GM12878 (cell line): Measurements from ENCODE around the gene SRGAP1. TPM values are rescaled to one million over a fixed set of nuclear protein-coding genes. Genes with fewer than 3 reads are reported as not detected.

ENCODE experiments used
- ATAC-seq: fragments of 200-7000 bp; cut with Tn5 transposase; 3 replicates; pipeline ENCODE4 v1.9.1; 2020; ENCODE audit warnings: mild to moderate bottlenecking, moderate library complexity
- BruUV-seq: library from RNA; stranded (reverse); fragments of 400-500 nt; replicated peaks from 2 replicates; lab custom pipeline; 2021; lab: Mats Ljungman, UMichigan
- CTCF ChIA-PET: fragments of 300-600 bp; sonication (Branson Sonifier 250); formaldehyde crosslinking; extraction: SDS; loops from one replicate; lab custom pipeline; 2021; ENCODE audit warnings: inconsistent platforms; lab: Yijun Ruan, JAX
- POLR2A ChIA-PET: fragments of 350-600 bp; formaldehyde crosslinking; extraction: SDS; loops from one replicate; lab custom pipeline; 2021; ENCODE audit warnings: inconsistent platforms; lab: Charles Lee
- RAD21 ChIA-PET: fragments of 300-600 bp; sonication (Branson Sonifier 250); formaldehyde crosslinking; loops from one replicate; lab custom pipeline; 2023; ENCODE audit warnings: antibody characterized with exemption; ENCODE audit not compliant: unreplicated experiment; lab: Charles Lee
- SMC1A ChIA-PET: fragments of 300-600 bp; sonication (Branson Sonifier 250); formaldehyde crosslinking; loops from one replicate; lab custom pipeline; 2023; ENCODE audit not compliant: unreplicated experiment, uncharacterized antibody; lab: Charles Lee
- DNase-seq: peaks from one replicate; pipeline ENCODE4 v3.0.0-alpha.2; 2011; ENCODE audit warnings: low read depth, low spot score
- FAIRE-seq: peaks from 3 replicates; lab custom pipeline; 2011; peaks lifted over from hg19 to GRCh38; lab: Jason Lieb, UNC
- H2AFZ ChIP-seq: 2 replicates; pipeline ENCODE4 v1.6.0; 2011; ENCODE audit warnings: low read depth, low read length, control low read depth; ENCODE audit not compliant: control insufficient read depth
- H3K27ac ChIP-seq: 2 replicates; pipeline ENCODE4 v1.5.1; 2011; ENCODE audit warnings: control low read depth; ENCODE audit not compliant: control insufficient read depth, insufficient read depth
- H3K27me3 ChIP-seq, 2 experiments: replicated peaks in 1 of 2; 2 replicates each; pipeline versions ENCODE4 v1.6.0 to v1.6.1; 2011; ENCODE audit warnings: low read length in 1 of 2; ENCODE audit not compliant: control insufficient read depth in 2 of 2, insufficient read depth in 2 of 2
- H3K36me3 ChIP-seq, 2 experiments: 2 replicates each; pipeline ENCODE4 v1.5.1; 2011; ENCODE audit warnings: low read length in 1 of 2; ENCODE audit not compliant: control insufficient read depth in 2 of 2, insufficient read depth in 2 of 2
- H3K4me1 ChIP-seq: 2 replicates; pipeline ENCODE4 v1.6.1; 2011; ENCODE audit warnings: mild to moderate bottlenecking, low read length, moderate library complexity, mixed read lengths; ENCODE audit not compliant: control insufficient read depth, insufficient read depth
- H3K4me2 ChIP-seq: 2 replicates; pipeline ENCODE4 v1.6.0; 2011; ENCODE audit warnings: control low read depth; ENCODE audit not compliant: control insufficient read depth, insufficient read depth
- H3K4me3 ChIP-seq: fragments of 200-600 bp; sonication (generic); 2 replicates; pipeline ENCODE4 v1.5.1; 2016
- H3K79me2 ChIP-seq: 2 replicates; pipeline ENCODE4 v1.6.0; 2011; ENCODE audit warnings: low read length; ENCODE audit not compliant: control insufficient read depth, insufficient read depth
- H3K9ac ChIP-seq: 2 replicates; pipeline ENCODE4 v1.8.0; 2011; ENCODE audit warnings: low read length, control low read depth, mixed read lengths; ENCODE audit not compliant: control insufficient read depth, insufficient read depth
- H3K9me3 ChIP-seq: replicated peaks from 3 replicates; pipeline ENCODE4 v1.5.1; 2011; ENCODE audit warnings: mild to moderate bottlenecking, low read length; ENCODE audit not compliant: control insufficient read depth, insufficient read depth
- H4K20me1 ChIP-seq: 2 replicates; pipeline ENCODE4 v1.6.0; 2011; ENCODE audit not compliant: control insufficient read depth, insufficient read depth
- BACH1 ChIP-seq: fragments of 450-650 bp; IDR thresholded peaks from 2 replicates; pipeline ENCODE4 v1.6.1; 2017; ENCODE audit warnings: mild to moderate bottlenecking, borderline replicate concordance
- BHLHE40 ChIP-seq, 2 experiments: fragments of 450-650 bp in 1 of 2; IDR thresholded peaks; 2 replicates each; pipeline ENCODE4 v1.6.1; 2011 to 2017; ENCODE audit warnings: low read depth in 2 of 2, borderline replicate concordance in 1 of 2, improper control_type of control experiment in 1 of 2, low read length in 1 of 2, mild to moderate bottlenecking in 1 of 2
- CBX3 ChIP-seq: fragments of 200-600 bp; sonication (generic); IDR thresholded peaks from 2 replicates; pipeline ENCODE4 v1.6.1; 2016; ENCODE audit warnings: low read depth, borderline replicate concordance
- IRF5 ChIP-seq: fragments of 450-650 bp; IDR thresholded peaks from 2 replicates; pipeline ENCODE4 v1.6.1; 2017; ENCODE audit warnings: borderline replicate concordance
- KLF5 ChIP-seq: fragments of 450-650 bp; IDR thresholded peaks from 2 replicates; pipeline ENCODE4 v1.6.1; 2014; ENCODE audit warnings: mild to moderate bottlenecking; ENCODE audit not compliant: partially characterized antibody
- NR2C1 ChIP-seq: fragments of 450-650 bp; IDR thresholded peaks from 2 replicates; pipeline ENCODE4 v1.6.1; 2017; ENCODE audit warnings: antibody characterized with exemption, mild to moderate bottlenecking, moderate library complexity
- RAD21 ChIP-seq: IDR thresholded peaks from 2 replicates; pipeline ENCODE4 v1.6.1; 2011; ENCODE audit warnings: mild to moderate bottlenecking, low read depth, low read length, moderate library complexity; ENCODE audit not compliant: insufficient read depth
- SRF ChIP-seq, 2 experiments: IDR thresholded peaks; 2 replicates each; pipeline ENCODE4 v1.6.1; 2011; ENCODE audit warnings: low read depth in 2 of 2, low read length in 2 of 2, mild to moderate bottlenecking in 1 of 2, moderate library complexity in 1 of 2
- USF2 ChIP-seq: IDR thresholded peaks from 2 replicates; pipeline ENCODE4 v1.6.1; 2011; ENCODE audit warnings: low read depth, low read length, improper control_type of control experiment, borderline replicate concordance
- ZNF217 ChIP-seq: fragments of 450-650 bp; IDR thresholded peaks from 2 replicates; pipeline ENCODE4 v1.6.1; 2017; ENCODE audit warnings: antibody characterized with exemption, mild to moderate bottlenecking
- ZSCAN29 ChIP-seq: fragments of 450-650 bp; IDR thresholded peaks from 2 replicates; pipeline ENCODE4 v1.6.1; 2017; ENCODE audit warnings: mild to moderate bottlenecking, moderate library complexity
- WGBS: methylation state at CpG from one replicate; pipeline ENCODE4 v1.1.6; 2016; ENCODE audit warnings: low lambda C conversion rate; ENCODE audit not compliant: insufficient replicate concordance, insufficient coverage; ENCODE audit errors: missing lambda C conversion rate; 5-methylcytosine and 5-hydroxymethylcytosine counted together
- in situ Hi-C: fragments of 300-500 bp; cut with MboI; formaldehyde crosslinking; loops from 9 replicates; pipeline ENCODE4 v1.14.3; 2018; ENCODE audit warnings: mixed read lengths
- intact Hi-C: fragments of 100-400 bp; cut with micrococcal nuclease; formaldehyde crosslinking; loops from one replicate; pipeline ENCODE4 v1.14.2; 2022; ENCODE audit not compliant: unreplicated experiment
- polyA plus RNA-seq, 11 experiments: library from polyadenylated mRNA; depleted of rRNA in 4 of 11; unstranded in 6 of 11; stranded (reverse) in 5 of 11; fragments of >200 nt; fragmentation: Nextera tagmentation in 4 of 11; fragmentation: Illumina TruSeq in 1 of 11; extraction: Ambion mirVana in 4 of 11; extraction: Trizol in 1 of 11; gene quantifications; 1 replicate in 1 of 11; 2 replicates in 10 of 11; pipeline versions ENCODE4 v1.2.1 to v1.2.3, GENCODE V29; 2011 to 2016; ENCODE audit warnings: inconsistent platforms in 2 of 11, missing spikeins in 2 of 11, low read depth in 1 of 11
- total RNA-seq, 4 experiments: library from RNA; depleted of rRNA in 3 of 4; stranded (reverse); fragments of >200 nt in 3 of 4; fragmentation: Illumina TruSeq in 1 of 4; extraction: Trizol in 1 of 4; gene quantifications; 2 replicates each; pipeline versions ENCODE4 v1.2.1 to v1.2.3, GENCODE V29; 2013 to 2021

Gene SRGAP1
- total and polyA plus RNA-seq, 10 of the 15 experiments (the other 5 are each of a cell fraction or from before 2014, with no cell fraction given) = 0.16 to 0.85 (median 0.46) TPM

- H3K27me3 ChIP-seq = no peaks in the 10 kb centered on the region
- no peak overlapping the region for H3K4me2 ChIP-seq
- H3K9ac ChIP-seq = no peak overlapping the region
- RAD21 ChIA-PET = no interaction called here
- intact Hi-C loops = no loop called here
- no peak for DNase-seq
- H3K4me1 ChIP-seq = no peaks in the 10 kb centered on the region
- no peaks in the 10 kb centered on the region for H3K9me3 ChIP-seq
- H2AFZ ChIP-seq = no peak overlapping the region; the same call in 1 of the 2 replicates
- H4K20me1 ChIP-seq = no peaks in the 10 kb centered on the region
- TF ChIP-seq IRF5 (no peak), CBX3 (no peak), KLF5 (no peak), NR2C1 (no peak), BHLHE40 (IDR thresholded peaks at IDR 0.05; ENCODE audit: borderline replicate concordance in 1 of 2, low read depth in 2 of 2, low read length in 1 of 2) (no peak), ZNF217 (no peak), ZSCAN29 (no peak), BACH1 (no peak), USF2 (no peak), RAD21 (no peak), SRF (IDR thresholded peaks at IDR 0.05; ENCODE audit: low read depth in 2 of 2, low read length in 2 of 2) (no peak)
- TF ChIP-seq, all 136 proteins: peak for 0
- no TSS peak for BruUV-seq
- no peak for ATAC-seq
- SMC1A ChIA-PET = no interaction called here
- CTCF ChIA-PET = no interaction called here
- FAIRE-seq = no peak
- Histone ChIP-seq H3K79me2 (no peaks in the 10 kb centered on the region), H3K27ac (no peak overlapping the region), H3K4me3 (no peak overlapping the region), H3K36me3 (no peaks in the 10 kb centered on the region)
- in situ Hi-C loops = no loop called here
- WGBS = 45% methylated on average over 6 of the region's 6 CpGs
- POLR2A ChIA-PET = no interaction called here
Observed at GRCh38 chr12:64083285-64084210, 239.0 kb downstream of the SRGAP1 start.
